ENCODE measurements around the gene SMYD3.

DNA sequence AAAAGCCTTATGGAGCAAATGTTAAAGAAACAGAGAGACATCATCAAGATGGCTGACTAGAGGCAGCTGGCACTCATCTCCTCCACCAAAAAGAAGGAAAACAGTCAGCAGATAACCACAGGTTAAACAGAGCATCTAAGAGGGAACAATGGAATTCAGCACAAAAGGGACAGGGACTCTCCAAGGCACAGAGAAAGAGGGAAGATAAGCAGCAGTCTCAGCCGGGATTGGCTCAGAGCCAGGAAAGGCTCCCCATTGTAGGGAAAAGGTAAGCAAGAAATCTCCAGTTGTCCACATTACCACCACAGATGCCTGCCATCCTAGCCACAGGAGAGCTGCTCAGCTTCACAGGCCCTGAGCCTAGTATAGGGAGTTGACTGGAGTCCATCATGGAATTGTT is 605.5 kb downstream of the SMYD3 start:
- no peak for TF ChIP-seq POLR2A (IDR thresholded peaks at IDR 0.05)
- TF ChIP-seq, protein P1, sequence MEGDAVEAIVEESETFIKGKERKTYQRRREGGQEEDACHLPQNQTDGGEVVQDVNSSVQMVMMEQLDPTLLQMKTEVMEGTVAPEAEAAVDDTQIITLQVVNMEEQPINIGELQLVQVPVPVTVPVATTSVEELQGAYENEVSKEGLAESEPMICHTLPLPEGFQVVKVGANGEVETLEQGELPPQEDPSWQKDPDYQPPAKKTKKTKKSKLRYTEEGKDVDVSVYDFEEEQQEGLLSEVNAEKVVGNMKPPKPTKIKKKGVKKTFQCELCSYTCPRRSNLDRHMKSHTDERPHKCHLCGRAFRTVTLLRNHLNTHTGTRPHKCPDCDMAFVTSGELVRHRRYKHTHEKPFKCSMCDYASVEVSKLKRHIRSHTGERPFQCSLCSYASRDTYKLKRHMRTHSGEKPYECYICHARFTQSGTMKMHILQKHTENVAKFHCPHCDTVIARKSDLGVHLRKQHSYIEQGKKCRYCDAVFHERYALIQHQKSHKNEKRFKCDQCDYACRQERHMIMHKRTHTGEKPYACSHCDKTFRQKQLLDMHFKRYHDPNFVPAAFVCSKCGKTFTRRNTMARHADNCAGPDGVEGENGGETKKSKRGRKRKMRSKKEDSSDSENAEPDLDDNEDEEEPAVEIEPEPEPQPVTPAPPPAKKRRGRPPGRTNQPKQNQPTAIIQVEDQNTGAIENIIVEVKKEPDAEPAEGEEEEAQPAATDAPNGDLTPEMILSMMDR (IDR thresholded peaks at IDR 0.05), result no peak
